NCI-H2196 treated with DMSO at 0.1 percent for 48 hours (cell line): ENCODE results near the gene AOX1.
"Not testable (repeated sequence)": the region's sequence is repeated elsewhere in the genome, so short reads cannot be mapped to it uniquely, and the experiment has no call there.

Experiments
- DNase-seq: peaks from one replicate; lab custom pipeline; 2025; ENCODE audit not compliant: unreplicated experiment; lab: John Stamatoyannopoulos, UW

Gene AOX1

DNA sequence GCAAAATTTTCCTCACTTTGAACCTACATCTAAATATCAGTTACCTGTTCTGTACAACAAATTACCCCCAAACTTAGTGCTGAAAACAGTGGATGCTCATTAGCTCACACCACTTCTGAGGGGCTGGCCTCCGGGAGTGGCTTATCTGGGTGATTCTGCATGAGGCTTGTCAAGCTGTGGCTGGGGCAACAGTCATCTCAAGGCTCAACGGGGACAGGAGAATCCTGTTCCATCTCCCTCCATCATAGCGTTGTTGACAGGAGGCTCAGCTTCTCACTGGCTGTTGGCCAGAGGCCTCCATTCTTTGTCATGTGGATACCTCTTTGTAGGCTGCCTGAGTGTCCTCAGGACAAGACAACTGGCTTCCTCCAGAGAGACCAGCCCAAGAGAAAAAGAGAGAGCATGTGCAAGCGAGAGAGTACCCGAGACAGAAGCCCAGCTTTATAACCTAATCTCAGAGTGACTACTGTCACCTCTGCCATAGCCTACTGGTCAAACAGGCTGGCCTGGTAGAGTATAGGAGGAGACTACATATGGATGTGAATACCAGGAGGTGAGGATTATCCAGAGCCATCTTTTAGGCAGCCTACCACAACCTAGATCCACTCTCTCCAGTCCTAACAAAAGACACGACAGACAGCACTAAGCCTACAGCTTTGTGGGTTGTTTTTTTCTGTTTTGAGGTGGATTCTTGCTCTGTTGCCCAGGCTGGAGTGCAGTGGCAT, 79.1 kb downstream of the AOX1 start:
- no peak for DNase-seq

DNA sequence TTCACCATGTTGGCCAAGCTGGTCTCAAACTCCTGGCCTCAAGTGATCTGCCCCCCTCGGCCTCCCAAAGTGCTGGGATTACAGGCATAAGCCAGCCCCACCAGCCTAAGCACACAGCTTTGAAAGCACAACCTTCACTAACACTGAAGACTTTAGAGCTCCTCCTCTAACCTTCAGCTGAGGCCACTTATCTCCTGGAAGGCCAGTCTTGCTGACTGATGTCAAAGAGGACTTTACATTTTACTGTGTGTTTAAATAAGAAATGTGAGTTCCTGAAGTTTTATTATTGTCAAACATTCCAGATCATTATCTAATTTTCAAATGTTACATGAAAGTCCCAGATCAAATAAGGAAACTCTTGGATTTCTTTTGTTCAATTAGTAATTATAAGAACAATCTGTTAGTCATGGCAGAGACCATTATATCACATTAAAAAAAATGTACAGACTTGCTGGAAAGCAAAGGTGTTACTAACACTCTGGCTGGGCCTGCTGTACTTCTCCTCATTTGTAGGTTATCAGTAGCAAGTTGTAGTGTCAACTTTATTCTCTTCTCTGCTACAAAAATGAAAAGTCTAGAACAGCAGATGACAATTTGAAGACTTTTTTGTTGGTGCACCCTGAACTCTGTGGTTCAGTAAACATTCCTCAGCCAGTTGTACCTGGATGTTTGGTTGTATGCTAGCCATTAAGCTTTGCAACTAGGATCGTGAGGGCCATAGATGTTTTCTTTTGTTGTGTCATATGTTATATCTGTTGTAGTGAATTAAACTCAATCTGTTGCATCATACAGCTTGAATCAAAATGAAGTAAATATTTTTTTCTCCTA, 80.0 kb downstream of the AOX1 start:
- DNase-seq, result no peak

- no peak for DNase-seq
These were observed 81.6 kb downstream of the AOX1 start for GRCh38 chr2:200667413-200667812.

DNA sequence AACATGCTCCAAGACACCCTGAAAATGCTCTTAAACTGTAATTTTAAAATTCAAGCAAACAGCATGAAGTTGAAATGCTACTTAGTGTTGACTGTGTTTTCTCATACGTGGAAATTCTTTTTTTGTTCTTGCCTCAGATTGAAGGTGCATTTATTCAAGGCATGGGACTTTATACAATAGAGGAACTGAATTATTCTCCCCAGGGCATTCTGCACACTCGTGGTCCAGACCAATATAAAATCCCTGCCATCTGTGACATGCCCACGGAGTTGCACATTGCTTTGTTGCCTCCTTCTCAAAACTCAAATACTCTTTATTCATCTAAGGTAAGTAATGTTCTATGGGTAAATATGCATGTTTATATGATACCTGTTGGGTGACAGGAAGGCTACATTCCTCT, 82.7 kb downstream of the AOX1 start:
- no peak for DNase-seq

DNA sequence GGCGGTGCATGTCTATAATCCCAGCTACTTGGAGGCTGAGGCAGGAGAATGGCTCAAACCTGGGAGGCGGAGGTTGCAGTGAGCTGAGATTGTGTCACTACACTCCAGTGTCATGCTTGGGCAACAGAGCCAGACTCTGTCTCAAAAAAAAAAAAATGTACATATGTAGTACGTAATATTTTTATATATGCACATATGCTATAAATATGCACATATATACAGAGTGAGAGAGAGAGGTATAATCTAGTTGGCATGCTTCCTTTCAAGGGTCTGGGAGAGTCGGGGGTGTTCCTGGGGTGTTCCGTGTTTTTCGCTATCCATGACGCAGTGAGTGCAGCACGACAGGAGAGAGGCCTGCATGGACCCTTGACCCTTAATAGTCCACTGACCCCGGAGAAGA, 83.5 kb downstream of the AOX1 start:
- no peak for DNase-seq

DNA sequence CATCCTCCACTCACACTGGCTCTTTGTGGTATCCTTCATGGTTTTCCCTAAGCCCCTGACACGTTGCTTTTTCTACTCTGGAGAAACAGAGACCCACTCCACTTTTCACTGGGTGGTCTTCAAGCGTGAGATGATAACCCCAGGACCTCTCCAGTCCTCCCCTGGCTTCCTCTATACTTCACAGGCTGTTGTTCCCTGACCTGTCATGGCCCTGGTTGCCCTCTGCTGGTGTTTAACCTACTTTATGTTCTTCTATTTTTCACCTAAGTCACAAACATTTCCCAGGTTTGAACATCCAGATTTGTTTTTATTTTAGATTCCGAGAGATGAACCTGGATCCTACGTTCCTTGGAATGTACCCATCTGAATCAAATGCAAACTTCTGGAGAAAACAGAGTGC, 84.5 kb downstream of the AOX1 start:
- DNase-seq, result no peak

- DNase-seq, result no peak
These were observed 84.9 kb downstream of the AOX1 start for GRCh38 chr2:200670751-200671150.

GRCh38 chr2:200673191-200673590, 87.4 kb downstream of the AOX1 start:
- no peak for DNase-seq

DNA sequence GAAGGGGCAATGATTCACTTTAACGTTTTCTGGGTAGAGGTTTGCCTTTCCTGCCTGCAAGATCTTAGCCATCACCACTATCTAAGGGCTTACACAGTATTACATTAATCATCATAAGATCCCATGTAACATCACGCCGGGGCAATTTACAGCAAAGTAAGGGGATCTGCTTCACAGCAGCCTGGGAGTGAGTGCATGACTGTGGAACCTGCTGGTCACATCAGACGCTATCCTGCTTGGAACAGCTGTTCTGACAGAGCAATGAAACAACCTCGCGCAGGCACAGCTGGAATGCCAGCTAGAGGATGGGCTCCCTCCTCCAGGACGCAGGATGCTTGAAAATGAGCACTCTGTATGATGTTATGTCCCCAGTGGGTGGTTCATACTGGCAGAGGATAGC, 89.0 kb downstream of the AOX1 start:
- DNase-seq, result no peak

- no peak for DNase-seq
These were observed 91.4 kb downstream of the AOX1 start for GRCh38 chr2:200677171-200677570.

- DNase-seq, result no peak
These were observed 92.1 kb downstream of the AOX1 start for GRCh38 chr2:200677721-200678532.

DNA sequence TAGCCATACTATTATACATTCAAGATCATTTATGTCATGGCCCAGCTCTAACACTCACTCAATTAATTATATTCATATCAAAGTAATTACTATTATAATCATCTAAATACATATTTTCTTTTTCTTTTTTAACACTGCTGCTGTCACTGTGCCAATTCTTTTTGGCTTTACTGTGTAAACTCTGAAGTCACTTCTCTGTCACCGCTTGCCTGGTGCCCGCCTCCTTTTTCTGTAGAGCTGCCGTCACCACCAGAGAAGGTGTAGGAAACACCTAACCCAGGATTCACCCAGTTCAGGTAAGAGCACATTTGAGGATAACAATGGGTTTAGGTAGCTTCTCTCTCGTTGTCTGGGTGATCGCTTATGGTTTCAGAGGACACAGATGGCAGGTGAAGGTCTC, 93.3 kb downstream of the AOX1 start:
- no peak for DNase-seq

DNA sequence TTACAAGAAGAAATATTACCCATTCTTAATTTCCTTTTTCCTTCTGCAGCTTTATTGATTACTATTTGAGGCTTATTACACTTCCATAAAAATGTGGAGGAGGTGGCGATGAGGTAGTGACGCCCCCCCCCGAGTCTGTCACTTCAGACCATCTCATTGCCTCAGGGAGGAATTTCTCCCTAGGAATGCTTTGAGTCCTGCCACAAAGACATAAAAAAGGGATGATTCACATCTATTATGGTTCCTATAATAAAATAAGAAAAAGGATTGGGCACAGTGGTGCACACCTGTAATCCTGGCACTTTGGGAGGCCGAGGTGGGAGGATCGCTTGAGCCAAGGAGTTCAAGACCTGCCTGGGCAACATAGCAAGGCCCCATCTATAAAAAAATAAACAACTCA, 93.7 kb downstream of the AOX1 start:
- no peak for DNase-seq

GRCh38 chr2:200681697-200682096, 95.9 kb downstream of the AOX1 start:
- no peak for DNase-seq

GRCh38 chr2:200682407-200682806, 96.6 kb downstream of the AOX1 start:
- DNase-seq, result not testable (repeated sequence)

GRCh38 chr2:200687922-200688920, 102.4 kb downstream of the AOX1 start:
- no peak for DNase-seq

DNA sequence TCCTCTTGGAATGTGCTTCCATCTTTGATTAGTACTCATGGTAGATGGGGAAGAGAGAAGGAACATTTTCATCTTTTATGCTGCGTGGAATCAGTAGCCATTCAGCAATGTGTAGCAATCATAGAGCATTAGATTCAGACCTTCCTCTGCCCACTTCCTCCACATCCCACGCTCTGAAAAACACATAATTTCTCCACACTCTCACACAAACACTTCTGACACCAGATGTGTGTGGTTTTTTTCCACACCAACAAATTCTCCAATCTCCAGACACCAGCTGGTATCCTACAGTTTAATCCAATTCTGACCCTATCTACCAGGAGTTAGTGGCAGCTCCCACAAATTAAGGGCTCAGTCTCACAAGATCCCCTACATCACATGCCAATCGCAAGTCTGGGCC, 103.3 kb downstream of the AOX1 start:
- DNase-seq, result no peak

DNA sequence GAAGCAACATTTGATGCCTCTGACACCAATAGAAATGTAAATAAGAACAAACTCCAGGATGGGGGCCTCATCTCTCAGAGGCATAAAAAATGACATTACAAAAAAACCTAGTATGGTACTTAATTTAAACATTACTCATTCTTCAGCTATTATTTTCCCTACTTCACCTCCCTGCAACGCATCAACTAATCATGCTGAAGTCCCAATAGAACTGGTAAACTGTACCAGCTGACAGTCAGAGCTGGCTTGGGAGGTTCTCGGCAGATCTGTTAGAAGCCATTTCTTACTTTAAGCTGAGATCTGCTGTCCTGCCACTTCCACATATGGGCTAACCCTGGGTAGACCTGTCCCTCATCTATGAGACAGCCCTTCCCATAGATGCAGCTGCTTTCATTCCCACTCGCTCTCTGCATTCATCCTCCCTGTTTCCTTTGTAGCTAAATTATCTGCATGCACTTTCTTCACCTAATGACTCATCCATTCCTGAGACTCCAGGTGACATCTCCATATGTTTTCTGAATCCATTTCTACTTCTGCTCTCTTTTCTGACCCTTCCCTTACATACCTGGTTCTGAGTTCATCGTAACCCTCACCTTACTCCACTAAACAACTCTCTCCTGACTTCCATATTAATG, 108.1 kb downstream of the AOX1 start:
- DNase-seq, result no peak

GRCh38 chr2:200695191-200695590, 109.4 kb downstream of the AOX1 start:
- no peak for DNase-seq

GRCh38 chr2:200695601-200696000, 109.8 kb downstream of the AOX1 start:
- DNase-seq, result no peak
